ENCODE data around the gene FAM81A.
A peak's percentile ranks its signal among the peaks of the same experiment; 100 is the strongest.
"Not testable (repeated sequence)": the region's sequence is repeated elsewhere in the genome, so short reads cannot be mapped to it uniquely, and the experiment has no call there.

The FAM81A gene

GRCh38 chr15:59437817-59438624, at the start of gene FAM81A:
TSS of gene FAM81A (plus strand) at chr15:59438186. CDS start at chr15:59458627, 20,441 bp downstream.
- peak; percentile 69 for DNase-seq

GRCh38 chr15:59388670-59389069, 49.3 kb upstream of the FAM81A start:
- DNase-seq, result no peak

- no peak for DNase-seq
These were observed 45.7 kb upstream of the FAM81A start for GRCh38 chr15:59392299-59392698.

DNA sequence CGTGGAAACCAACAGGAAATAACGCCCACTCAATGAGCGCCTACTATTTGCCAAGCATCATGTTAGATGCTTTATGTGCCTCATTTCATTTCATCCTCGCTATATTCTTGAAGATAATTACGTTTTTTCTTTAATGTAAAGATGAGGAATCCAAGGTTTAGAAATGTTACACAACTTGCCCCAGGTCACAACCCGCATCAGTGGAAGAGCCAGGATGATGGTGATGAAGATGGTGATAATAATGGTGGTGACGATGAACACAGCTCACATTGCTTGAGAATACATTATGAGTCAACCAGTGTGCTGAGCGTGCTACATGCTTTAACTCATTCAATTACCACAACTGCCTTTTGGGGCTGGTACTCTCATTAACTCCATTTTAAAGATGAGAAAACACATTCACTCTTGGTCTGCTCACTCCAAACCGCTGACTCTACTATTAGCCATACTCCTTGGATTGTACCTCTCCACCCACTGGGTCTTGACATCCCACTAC, 43.8 kb upstream of the FAM81A start:
- DNase-seq, result no peak

GRCh38 chr15:59396211-59396610, 41.8 kb upstream of the FAM81A start:
- DNase-seq, result no peak

DNA sequence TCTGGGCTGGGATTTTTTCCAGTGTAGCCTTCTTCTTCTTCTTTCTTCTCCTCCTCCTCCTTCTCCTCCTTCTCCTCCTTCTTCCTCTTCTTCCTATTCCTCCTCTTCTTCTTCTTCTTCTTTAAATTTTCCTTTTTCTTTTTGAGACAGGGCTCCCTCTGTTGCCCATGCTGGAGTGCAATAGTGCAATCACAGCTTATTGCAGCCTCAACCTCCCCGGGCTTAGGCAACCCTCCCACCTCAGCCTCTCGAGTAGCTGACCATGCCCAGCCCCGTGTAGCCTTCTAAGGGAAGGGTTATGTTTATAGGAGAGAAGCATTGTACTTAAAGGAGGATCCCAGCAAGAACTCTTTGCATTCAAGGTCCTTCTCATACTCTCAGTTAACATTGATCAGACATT, 41.3 kb upstream of the FAM81A start:
- DNase-seq, result no peak

DNA sequence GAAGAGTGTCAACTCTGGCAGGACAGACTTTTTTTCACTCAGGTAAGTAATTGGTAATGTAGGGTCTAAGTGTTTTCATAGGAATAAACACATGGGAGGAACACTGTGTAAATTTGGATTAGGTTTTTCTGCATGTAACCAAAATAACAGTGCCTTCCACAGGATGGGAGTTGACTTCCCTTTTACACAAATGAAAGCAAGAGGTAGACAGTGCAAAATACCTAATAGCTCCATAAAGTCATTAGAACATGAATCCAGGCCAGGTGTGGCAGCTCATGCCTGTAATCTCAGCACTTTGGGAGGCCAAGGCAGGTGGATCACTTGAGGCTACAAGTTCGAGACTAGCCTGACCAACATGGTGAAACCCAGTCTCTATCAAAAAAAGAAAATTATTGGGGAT, 39.8 kb upstream of the FAM81A start:
- no peak for DNase-seq

DNA sequence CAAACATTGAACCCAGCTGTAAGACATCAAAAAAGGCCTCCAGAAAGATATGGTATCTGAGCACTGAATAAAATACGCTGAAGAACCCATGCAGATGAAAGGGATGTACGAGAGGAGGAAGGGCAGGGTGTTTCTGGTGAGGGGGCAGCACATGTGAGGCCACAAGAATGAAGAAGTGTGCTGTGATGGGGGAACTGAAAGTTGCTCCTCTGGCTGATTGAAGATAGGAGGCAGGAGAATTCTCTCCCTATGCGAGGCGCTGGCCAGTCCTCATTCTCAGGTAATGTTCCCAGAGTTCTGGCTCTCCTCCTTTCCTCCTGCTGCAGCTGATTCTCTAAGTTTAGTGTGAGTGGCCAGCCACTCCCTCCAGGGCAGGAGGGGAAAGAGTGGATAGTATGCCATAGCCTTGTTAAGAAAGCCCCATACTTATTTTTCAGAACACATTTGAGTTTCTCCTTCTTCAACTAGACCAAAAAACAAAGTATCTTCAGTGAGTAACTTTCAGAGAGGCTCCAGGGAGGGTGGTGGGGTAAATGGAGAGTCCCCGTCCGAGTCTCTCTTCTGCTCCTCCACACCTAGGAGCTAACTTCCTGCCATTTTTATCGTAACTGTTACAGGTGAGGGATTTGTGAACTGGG, 38.4 kb upstream of the FAM81A start:
- DNase-seq, result no peak

DNA sequence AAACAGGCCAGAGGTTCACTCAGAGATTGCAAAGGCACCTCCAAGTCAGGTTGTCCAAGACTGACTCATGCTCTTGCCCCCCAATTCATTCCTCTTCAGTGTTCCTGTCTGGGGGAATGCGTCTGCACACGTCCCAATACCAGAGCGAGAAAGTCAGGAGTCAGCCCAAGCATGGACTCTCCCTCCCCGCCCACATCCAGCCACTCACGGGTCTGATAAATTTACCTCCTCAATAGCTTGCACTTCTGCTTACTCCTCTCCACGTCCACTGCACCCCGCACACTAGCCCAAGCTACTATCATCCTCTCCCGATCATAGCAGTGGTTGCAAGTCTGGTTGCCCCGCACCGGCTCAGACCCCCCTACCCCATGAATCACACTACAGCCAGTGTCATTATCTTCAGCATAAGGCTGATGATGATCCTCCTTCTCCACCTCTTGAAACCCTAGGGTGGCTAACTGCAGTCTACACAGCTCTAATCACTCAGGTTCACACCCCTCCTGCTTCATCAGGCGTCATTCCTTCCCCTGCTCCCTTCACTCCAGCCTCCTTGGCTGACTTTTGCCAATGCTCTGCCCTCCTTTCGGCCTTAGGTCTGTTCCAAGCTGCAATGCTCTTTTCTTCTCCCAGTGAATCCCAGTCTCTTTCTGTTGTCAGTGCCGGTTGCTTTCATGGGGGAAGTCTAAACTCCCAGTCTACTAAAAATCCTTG, 37.7 kb upstream of the FAM81A start:
- no peak for DNase-seq

DNA sequence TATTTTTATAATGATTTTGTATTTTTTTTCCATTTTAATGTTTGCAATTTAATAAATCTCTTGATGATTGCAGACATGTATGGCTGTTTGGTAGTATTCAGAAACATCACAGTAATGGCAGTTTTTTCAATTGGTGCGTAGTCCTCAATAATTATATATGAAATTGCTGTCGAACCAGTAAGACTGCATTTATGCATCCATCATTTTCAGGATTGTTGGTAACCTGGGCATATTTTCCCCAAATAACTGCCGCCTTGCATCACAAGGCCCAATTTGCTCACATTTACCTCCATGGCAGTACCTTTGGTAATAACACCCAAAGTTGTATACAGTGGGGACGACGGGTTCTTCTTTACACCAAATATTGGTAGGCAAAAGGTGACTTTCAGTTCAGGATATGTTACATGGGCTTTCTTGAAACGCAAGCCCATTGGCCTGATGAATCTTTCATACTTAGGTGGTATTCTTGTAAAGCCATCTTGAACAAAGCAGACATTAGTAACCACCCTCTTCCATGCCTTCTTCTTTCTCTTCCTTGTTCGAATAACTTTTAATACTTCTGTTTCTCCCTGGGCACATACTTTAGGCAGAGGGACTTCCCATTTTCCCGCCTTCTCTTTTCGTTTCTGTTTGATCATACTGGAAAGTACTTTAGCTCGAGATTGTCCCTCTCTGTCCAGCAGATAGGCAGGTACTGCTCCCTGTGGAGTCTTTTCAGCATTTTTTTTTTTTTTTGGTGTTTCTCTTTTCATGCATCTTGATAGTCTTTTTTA, 36.7 kb upstream of the FAM81A start:
- not testable (repeated sequence) for DNase-seq

GRCh38 chr15:59401824-59402569, 36.0 kb upstream of the FAM81A start:
- no peak for DNase-seq

DNA sequence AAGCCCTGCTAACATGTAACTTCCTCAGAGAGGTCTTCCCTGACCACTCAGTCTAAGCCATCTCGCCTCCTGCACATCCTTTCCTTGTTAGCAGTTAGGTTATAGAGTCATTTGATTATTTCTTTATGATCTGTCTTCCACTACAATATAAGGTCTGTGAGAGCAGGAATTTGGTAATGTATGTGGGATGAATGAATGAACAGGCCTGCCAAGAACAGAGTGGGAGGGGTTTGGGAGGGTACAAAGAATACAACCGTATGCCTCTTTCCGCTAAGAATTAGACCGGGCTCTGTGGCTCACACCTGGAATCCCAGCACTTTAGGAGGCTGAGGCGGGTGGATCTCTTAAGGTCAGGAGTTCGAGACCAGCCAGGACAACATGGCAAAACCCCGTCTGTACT, 32.9 kb upstream of the FAM81A start:
- no peak for DNase-seq

DNA sequence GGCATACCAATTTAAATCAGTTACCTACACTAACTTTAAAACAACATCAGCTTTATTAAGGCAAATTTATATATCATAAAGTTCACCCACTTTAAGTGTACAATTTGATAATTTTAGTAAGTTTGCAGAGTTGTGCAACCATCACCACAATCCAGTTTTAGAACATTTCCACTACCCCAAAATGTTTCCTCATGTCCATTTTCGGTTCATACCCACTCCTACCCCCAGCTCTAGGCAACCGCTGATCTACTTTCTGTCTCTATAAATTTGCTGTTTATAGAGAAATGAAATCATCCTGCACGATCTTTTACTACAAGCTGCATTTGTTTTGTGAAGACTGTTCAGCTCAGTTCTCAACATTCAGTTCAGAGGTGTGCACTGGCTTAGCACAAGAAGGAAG, 31.5 kb upstream of the FAM81A start:
- no peak for DNase-seq

- DNase-seq, result no peak
These were observed 30.0 kb upstream of the FAM81A start for GRCh38 chr15:59407946-59408345.

- no peak for DNase-seq
These were observed 27.5 kb upstream of the FAM81A start for GRCh38 chr15:59410391-59410896.

- no peak for DNase-seq
These were observed 24.4 kb upstream of the FAM81A start for GRCh38 chr15:59413577-59413976.

DNA sequence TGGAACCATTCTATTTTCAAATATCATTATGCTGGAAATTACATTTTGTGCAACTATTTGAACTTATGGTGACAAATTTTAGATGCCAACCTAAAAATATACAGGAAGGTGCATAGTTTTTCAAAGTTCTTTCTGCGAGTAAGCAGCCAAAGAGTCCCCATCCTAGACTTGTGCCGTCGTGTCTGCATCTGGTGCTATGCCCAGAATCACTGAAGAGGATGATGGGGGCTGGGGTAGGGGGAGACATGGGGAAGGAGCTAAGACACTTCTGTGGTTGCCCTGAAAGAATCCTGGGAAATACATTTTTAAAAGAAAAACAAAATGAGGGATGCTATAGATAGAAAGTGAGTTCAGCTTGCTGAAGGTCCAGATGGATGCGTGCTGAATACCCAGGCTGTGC, 21.2 kb upstream of the FAM81A start:
- no peak for DNase-seq

- no peak for DNase-seq
These were observed 18.8 kb upstream of the FAM81A start for GRCh38 chr15:59419170-59419569.

DNA sequence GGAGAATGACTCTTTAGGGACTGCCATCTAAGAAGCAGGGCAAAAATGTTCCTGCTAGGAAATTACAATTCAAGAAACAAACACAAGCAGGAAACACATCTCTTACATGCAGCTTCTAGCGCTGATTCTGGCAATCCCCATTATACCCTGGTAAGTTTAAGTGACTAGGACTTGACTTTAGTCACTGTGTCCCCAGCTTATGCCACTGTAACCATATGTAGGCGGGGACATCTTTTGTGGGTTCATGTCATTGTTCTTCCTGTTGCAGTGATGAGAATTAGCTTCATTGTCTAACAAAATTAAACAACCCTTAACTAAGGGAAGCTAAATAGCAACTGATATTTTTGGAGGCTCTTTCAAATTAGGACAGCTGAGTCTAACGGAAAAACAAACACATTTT, 17.9 kb upstream of the FAM81A start:
- DNase-seq, result no peak

- no peak for DNase-seq
These were observed 16.9 kb upstream of the FAM81A start for GRCh38 chr15:59420986-59421618.

DNA sequence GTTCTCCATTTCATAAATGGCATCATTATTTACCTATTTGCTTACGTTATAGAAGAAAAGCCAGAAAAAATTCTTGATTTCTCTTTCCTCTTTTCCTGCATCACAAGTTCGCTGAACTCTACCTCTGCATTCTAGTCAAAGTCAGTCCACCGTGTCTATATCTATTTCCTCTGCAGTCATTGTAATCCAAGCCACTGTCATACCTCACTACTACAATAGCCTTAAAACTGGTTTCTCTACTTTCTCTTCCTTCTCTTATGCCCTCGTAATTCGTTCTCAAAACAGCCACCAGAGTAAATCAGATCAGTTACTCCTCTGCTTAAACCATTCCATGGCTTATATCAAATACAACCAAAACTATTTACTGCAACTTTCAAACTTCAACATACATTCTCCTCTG, 13.4 kb upstream of the FAM81A start:
- no peak for DNase-seq

Data from activated effector memory CD4-positive, alpha-beta T cell treated with anti-CD3 and anti-CD28 coated beads, Interleukin-2, amount 50 U/mL, for 16 hours (primary cell).